DMS53 (cell line): ENCODE data around the gene IFI6.
A peak's percentile ranks its signal among the peaks of the same experiment; 100 is the strongest.
"Not testable (repeated sequence)": the region's sequence is repeated elsewhere in the genome, so short reads cannot be mapped to it uniquely, and the experiment has no call there.

Experiments used
- DNase-seq: peaks from one replicate; lab custom pipeline; 2025; lab: John Stamatoyannopoulos, UW

Gene IFI6

GRCh38 chr1:27628712-27629111, 43.3 kb downstream of the IFI6 start:
- DNase-seq: no peak

- DNase-seq: not testable (repeated sequence)
Measured at GRCh38 chr1:27627733-27628132, 44.3 kb downstream of the IFI6 start.

DNA sequence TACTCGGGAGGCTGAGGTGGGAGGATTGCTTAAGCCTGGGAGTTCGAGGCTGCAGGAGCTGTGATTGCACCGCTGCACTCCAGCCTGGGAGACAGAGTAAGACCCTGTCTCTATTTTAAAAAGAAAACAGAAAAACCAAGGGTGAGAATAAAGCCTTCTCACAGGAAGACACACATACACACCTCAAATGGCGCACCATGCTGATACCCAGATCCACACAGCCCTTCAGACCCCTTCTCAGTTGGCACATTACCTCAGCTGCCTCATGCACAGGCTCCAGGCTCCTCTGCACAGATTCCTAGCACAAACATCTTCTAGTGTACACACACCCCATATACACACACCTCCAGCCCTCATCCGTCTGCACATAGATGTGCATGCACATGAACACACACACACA, 44.9 kb downstream of the IFI6 start:
- DNase-seq: no peak

- DNase-seq: no peak
Measured at GRCh38 chr1:27626031-27626935, 45.7 kb downstream of the IFI6 start.

- peak; percentile 41 for DNase-seq
Measured at GRCh38 chr1:27624467-27625178, 47.4 kb downstream of the IFI6 start.

DNA sequence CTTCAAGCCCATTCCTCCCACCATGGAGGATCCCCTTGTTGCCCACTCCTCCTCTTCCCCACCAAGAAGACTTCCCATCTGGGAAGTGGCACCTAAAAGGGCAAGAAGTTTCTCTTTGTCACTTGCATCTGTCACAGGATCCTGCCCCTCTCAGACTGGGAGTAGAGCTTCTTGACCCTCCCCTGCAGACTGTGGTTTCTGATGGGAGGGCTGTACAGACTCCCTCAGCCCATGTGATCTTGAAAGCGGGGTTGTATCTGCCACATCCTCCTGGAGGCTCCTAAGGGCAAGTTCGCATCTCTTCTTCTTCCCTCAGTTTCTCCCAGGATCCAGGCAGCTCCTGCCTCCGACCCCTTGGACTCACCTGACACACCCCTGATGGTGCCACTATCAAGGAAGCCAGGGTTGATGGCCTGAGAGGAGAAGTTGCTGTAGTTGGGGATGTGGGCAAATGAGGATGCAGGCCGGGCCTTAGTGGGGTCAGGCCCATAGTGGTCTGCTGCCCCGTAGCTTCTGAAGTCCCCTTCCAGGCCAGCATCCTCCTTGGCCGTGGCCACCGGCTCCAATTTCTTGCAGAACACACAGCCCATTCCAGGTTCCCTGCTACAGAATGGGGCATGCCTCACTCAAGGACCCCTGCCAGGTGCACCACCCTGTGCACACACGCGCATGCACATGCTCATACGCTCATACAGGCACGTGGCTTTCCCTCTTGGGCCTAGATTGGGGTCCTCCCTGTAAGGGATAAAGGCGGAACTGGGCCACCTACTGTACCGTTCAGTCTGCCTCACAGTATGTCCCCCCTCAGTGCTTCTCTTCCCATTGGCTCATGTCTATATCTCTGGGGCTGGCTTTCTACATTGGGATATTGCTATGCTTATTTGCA, 48.4 kb downstream of the IFI6 start:
- no peak for DNase-seq

- no peak for DNase-seq
Measured at GRCh38 chr1:27622828-27623227, 49.2 kb downstream of the IFI6 start.

- DNase-seq: no peak
Measured at GRCh38 chr1:27621051-27621920, 50.7 kb downstream of the IFI6 start.

DNA sequence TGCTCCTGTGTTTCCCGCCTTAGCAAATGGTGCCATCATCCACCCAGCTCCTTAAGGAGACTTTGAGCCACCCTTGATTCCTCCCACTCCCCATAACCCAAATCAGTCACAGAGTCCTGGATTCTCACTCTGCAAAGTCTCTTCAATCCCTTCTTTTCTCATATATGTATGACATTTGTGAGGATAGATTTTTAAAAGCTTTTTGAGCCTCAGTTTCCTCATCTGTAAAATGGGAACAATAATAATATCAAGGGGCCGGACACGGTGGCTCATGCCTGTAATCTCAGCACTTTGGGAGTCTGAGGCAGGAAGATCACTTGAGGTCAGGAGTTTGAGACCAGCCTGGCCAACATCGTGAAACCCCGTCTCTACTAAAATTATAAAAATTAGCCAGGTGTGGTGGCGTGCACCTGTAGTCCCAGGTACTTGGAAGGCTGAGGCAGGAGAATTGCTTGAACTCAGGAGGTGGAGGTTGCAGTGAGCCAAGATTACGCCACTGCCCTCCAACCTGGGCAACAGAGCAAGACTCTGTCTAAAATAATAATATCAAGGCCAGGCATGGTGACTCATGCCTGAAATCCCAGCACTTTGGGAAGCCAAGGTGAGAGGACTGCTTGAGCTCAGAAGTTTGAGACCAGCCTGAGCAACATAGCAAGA, 52.1 kb downstream of the IFI6 start:
- DNase-seq: not testable (repeated sequence)

DNA sequence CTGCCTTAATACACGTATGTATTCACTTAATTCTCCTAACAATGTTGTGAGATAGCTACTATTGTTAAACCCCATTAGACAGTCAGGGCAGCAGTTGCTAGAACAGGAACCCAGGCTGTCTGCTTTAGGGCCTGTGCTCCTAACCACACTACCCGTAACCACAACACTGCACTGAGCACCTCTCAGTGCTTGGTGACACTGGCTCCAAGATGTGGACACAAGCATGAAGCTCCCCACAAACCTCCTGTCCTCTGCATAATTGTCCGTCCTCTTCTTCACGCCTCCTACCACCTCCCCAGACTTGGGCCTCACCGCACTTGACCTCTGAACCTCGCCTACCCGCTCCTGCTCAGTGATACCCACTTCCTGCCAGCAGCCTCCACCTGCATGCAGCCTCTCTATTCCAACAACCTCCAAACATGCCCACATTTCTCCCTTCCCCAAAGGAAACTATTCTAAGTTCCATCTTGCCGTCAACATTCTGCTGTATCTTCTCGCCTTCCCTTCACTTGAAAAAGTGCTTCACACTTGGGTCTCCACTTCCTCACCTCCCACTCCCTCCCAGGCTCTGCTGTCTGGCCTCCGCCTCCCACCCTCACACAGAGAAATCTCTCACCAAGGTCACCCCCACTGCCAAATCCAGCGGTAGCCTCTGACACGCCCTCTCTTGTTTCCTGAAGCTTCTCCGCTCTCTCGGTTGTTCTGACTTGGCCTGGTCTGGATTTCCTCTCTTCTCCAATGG, 53.5 kb downstream of the IFI6 start:
- peak; percentile 29 for DNase-seq

DNA sequence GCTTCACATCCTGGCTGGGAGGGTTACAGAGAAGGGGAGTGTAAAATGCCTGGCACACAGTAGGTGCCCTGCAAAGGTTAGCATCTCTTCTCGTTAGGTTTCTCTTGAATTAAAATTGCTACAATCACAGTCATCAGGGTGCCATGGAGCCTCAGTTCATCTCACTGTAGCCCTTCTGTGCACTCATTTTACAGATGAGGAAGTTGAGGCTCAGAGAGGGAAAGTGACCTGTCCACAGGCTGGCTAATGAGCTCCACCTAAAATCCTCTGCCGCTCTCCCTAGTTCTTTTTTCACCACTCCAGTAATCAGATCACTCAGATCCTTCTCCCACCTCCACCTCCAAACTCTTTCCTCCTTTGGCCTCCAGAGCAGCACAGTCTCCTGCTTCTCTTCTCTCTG, 54.6 kb downstream of the IFI6 start:
- no peak for DNase-seq

DNA sequence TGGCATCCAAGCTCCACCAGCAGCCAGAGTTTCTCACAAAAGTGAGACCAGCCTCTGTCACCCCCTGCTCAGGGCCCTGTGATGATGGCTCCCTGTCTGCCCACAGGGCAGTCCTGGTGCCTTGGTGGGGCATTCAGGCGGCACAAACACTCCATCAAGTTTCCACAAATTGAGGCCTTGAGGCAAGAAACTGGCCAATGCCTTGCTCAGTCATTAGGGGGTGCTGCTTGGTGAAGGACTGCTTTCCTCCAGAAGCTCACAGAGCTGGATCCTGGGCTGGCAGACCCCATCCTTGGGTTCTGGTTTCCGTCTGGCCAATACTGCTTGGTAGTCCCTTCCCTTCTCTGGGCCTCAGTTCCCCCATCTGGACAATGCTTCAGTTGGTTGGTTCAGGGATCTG, 55.6 kb downstream of the IFI6 start:
- DNase-seq: no peak
